Stomach (tissue), 9 donors: Measurements from ENCODE around the gene KLK14. TPM values are rescaled to one million over a fixed set of nuclear protein-coding genes. Genes with fewer than 3 reads are reported as not detected.

ENCODE experiments used
- DNase-seq, 2 donors: peaks; one replicate each; pipeline versions ENCODE4 v3.0.0 to v3.0.0-alpha.2; 2013 to 2019
- H3K27ac ChIP-seq, 5 donors: fragments of 200-600 bp in 4 of 5; sonication (generic) in 4 of 5; one replicate each; pipeline ENCODE4 v1.5.1; 2013 to 2019; ENCODE audit warnings: mild to moderate bottlenecking in 1 of 5, moderate library complexity in 1 of 5
- H3K27me3 ChIP-seq, 3 donors: fragments of 200-600 bp; sonication (generic); one replicate each; pipeline ENCODE4 v1.5.1; 2017 to 2019; ENCODE audit warnings: mixed run types in 1 of 3
- H3K36me3 ChIP-seq, 4 donors: fragments of 200-600 bp; sonication (generic); 1 replicate in 3 of 4; 2 replicates in 1 of 4; pipeline ENCODE4 v1.5.1; 2016 to 2019
- H3K4me1 ChIP-seq, 4 donors: fragments of 200-600 bp; sonication (generic); one replicate each; pipeline ENCODE4 v1.5.1; 2016 to 2019
- H3K4me3 ChIP-seq, 4 donors: fragments of 200-600 bp; sonication (generic) in 3 of 4; one replicate each; pipeline ENCODE4 v1.5.1; 2016 to 2019; ENCODE audit warnings: mild to moderate bottlenecking in 1 of 4
- H3K9me3 ChIP-seq, 4 donors: fragments of 200-600 bp; sonication (generic); one replicate each; pipeline ENCODE4 v1.5.1; 2016 to 2019
- CTCF ChIP-seq, 7 experiments: fragments of 450-650 bp in 4 of 7; fragments of 200-600 bp in 3 of 7; sonication (generic) in 3 of 7; IDR thresholded peaks; one replicate each; pipeline ENCODE4 v1.5.1; 2016 to 2019; ENCODE audit warnings: antibody characterized with exemption in 7 of 7, control low read depth in 2 of 7, mild to moderate bottlenecking in 1 of 7
- EP300 ChIP-seq: sonication (generic); formaldehyde crosslinking; IDR thresholded peaks from one replicate; pipeline ENCODE4 v1.6.1; 2017; ENCODE audit warnings: antibody characterized with exemption
- POLR2A ChIP-seq, 4 donors: fragments of 450-650 bp; IDR thresholded peaks; one replicate each; pipeline ENCODE4 v1.6.1; 2016; ENCODE audit warnings: antibody characterized with exemption in 4 of 4, control low read depth in 2 of 4, mild to moderate bottlenecking in 1 of 4, moderate library complexity in 1 of 4
- POLR2AphosphoS5 ChIP-seq, 3 donors: sonication (generic); formaldehyde crosslinking; IDR thresholded peaks; one replicate each; pipeline ENCODE4 v1.6.1; 2016; ENCODE audit warnings: antibody characterized with exemption in 3 of 3
- WGBS, 5 donors: extraction: QIAGEN DNeasy Blood & Tissue Kit in 3 of 5; methylation state at CpG; one replicate each; pipeline versions ENCODE4 v1.1.5 to v1.1.7; 2013 to 2018; 5-methylcytosine and 5-hydroxymethylcytosine counted together
- intact Hi-C: fragments of 100-400 bp; cut with DNase I; formaldehyde crosslinking; loops from one replicate; pipeline ENCODE4 v1.15.1; 2023; ENCODE audit warnings: low total_unique reads
- polyA plus RNA-seq, 3 donors: library from polyadenylated mRNA; stranded (reverse); fragments of 200-250 nt; gene quantifications; one replicate each; pipeline ENCODE4 v1.2.3, GENCODE V29; 2013
- total RNA-seq, 5 donors: library from RNA; depleted of rRNA; stranded (reverse); fragments of >200 nt; gene quantifications; one replicate each; pipeline versions ENCODE4 v1.1.0 to v1.2.3, GENCODE V29; 2014 to 2016
- donor health status: healthy with polysubstance abuse.
- donor health status: Bipolar disorder and iron deficiency.
- donor health status: healthy.

Gene KLK14
- total and polyA plus RNA-seq, 8 donors: 0.31 to 0.35 TPM; not detected in 6

- TF ChIP-seq CTCF (IDR thresholded peaks at IDR 0.05): no peak
- no peak for TF ChIP-seq POLR2AphosphoS5 (IDR thresholded peaks at IDR 0.05)
- no peak for TF ChIP-seq EP300
- no peak for TF ChIP-seq POLR2A (IDR thresholded peaks at IDR 0.05)
- H3K9me3 ChIP-seq: no peaks in the 10 kb centered on the region
- peaks cover 0 to 30% (median 3%) of the 10 kb centered on the region in 3 donors for H3K27me3 ChIP-seq
- no peak overlapping the region for H3K4me3 ChIP-seq
- H3K4me1 ChIP-seq: no peaks in the 10 kb centered on the region
- 70 to 81% (median 79%) methylated on average over 14 of the region's 14 CpGs for WGBS, 5 donors
- no peak for DNase-seq
- H3K36me3 ChIP-seq: no peaks in the 10 kb centered on the region
- H3K27ac ChIP-seq: no peak overlapping the region
- intact Hi-C loops: no loop called here
These were observed 1.1 kb upstream of the KLK14 start for GRCh38 chr19:51083783-51084182.

GRCh38 chr19:51083181-51083580 lies 494 bp upstream of the KLK14 start:
- Histone ChIP-seq H3K27me3 (peaks cover 0 to 30% (median 3%) of the 10 kb centered on the region in 3 donors), H3K4me1 (no peaks in the 10 kb centered on the region), H3K9me3 (no peaks in the 10 kb centered on the region), H3K27ac (no peak overlapping the region), H3K4me3 (no peak overlapping the region), H3K36me3 (no peaks in the 10 kb centered on the region)
- 30 to 54% (median 45%) methylated on average over 4 of the region's 4 CpGs for WGBS, 5 donors
- TF ChIP-seq CTCF (IDR thresholded peaks at IDR 0.05) (no peak), POLR2AphosphoS5 (IDR thresholded peaks at IDR 0.05) (no peak), EP300 (no peak), POLR2A (IDR thresholded peaks at IDR 0.05) (no peak)
- DNase-seq: no peak
- intact Hi-C loops: no loop called here

GRCh38 chr19:51081476-51081875 lies 1.2 kb downstream of the KLK14 start:
- H3K9me3 ChIP-seq: no peaks in the 10 kb centered on the region
- H3K27ac ChIP-seq: no peak overlapping the region
- TF ChIP-seq CTCF (IDR thresholded peaks at IDR 0.05) (no peak), POLR2AphosphoS5 (IDR thresholded peaks at IDR 0.05) (no peak), EP300 (no peak), POLR2A (IDR thresholded peaks at IDR 0.05) (no peak)
- 85 to 93% (median 88%) methylated on average over 7 to 14 of the region's 14 CpGs for WGBS, 5 donors
- H3K27me3 ChIP-seq: peaks cover 0 to 30% (median 3%) of the 10 kb centered on the region in 3 donors
- H3K4me3 ChIP-seq: no peak overlapping the region
- intact Hi-C loops: no loop called here
- no peaks in the 10 kb centered on the region for H3K36me3 ChIP-seq
- no peaks in the 10 kb centered on the region for H3K4me1 ChIP-seq
- no peak for DNase-seq

GRCh38 chr19:51079481-51080110 lies 3.1 kb downstream of the KLK14 start:
- intact Hi-C loops: no loop called here
- no peak for TF ChIP-seq POLR2A (IDR thresholded peaks at IDR 0.05)
- no peak for TF ChIP-seq POLR2AphosphoS5 (IDR thresholded peaks at IDR 0.05)
- TF ChIP-seq CTCF (IDR thresholded peaks at IDR 0.05): no peak
- no peak for TF ChIP-seq EP300
- Histone ChIP-seq H3K4me3 (no peak overlapping the region), H3K4me1 (no peaks in the 10 kb centered on the region), H3K27me3 (peaks cover 0 to 30% (median 3%) of the 10 kb centered on the region in 3 donors), H3K9me3 (no peaks in the 10 kb centered on the region), H3K36me3 (no peaks in the 10 kb centered on the region), H3K27ac (no peak overlapping the region)
- 67 to 76% (median 71%) methylated on average over 18 to 27 of the region's 27 CpGs for WGBS, 5 donors
- DNase-seq: peak in 1 of 2 donors; percentile 72
